Measurements from ENCODE around the gene AGBL1.

DNA sequence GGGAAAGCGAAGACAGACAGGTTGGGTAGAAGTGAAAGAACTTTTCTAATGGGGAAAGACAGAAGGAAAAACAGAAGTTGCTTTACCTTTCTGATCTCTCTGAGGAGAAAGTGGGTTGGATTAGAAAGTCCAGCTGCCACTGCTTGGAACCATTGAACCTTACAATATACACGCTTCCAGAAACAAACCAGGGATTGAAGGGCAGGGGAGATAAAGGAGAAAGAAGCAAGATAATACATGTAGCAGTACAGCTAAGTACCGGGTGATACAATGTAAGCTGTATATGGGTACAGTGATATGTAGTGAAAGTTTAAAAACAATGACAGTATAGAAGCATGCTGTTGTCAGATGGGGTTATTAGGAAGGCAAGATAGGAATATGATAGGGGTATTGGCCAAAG, 684.4 kb downstream of the AGBL1 start:
- TF ChIP-seq, protein P1, sequence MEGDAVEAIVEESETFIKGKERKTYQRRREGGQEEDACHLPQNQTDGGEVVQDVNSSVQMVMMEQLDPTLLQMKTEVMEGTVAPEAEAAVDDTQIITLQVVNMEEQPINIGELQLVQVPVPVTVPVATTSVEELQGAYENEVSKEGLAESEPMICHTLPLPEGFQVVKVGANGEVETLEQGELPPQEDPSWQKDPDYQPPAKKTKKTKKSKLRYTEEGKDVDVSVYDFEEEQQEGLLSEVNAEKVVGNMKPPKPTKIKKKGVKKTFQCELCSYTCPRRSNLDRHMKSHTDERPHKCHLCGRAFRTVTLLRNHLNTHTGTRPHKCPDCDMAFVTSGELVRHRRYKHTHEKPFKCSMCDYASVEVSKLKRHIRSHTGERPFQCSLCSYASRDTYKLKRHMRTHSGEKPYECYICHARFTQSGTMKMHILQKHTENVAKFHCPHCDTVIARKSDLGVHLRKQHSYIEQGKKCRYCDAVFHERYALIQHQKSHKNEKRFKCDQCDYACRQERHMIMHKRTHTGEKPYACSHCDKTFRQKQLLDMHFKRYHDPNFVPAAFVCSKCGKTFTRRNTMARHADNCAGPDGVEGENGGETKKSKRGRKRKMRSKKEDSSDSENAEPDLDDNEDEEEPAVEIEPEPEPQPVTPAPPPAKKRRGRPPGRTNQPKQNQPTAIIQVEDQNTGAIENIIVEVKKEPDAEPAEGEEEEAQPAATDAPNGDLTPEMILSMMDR (conservative IDR thresholded peaks at IDR 0.05 in 1 of 2, IDR thresholded peaks at IDR 0.05 in 1 of 2; ENCODE audit: extremely low read depth in 1 of 2, insufficient read depth in 1 of 2, low read depth in 1 of 2, low read length in 2 of 2), result no peak
- no peak for TF ChIP-seq EZH2 (IDR thresholded peaks at IDR 0.05; ENCODE audit: borderline replicate concordance, low read length)
